K562 (cell line): Measurements from ENCODE around the gene RETREG2. TPM values are rescaled to one million over a fixed set of nuclear protein-coding genes. Genes with fewer than 3 reads are reported as not detected.
A peak's percentile ranks its signal among the peaks of the same experiment; 100 is the strongest.

Source experiments
- ADNP ChIP-seq: fragments of 200-800 bp; sonication (Bioruptor generic); IDR thresholded peaks from 2 replicates; pipeline ENCODE4 v1.6.1; 2016; ENCODE audit warnings: missing genetic modification characterization, missing compliant biosample characterization
- CBFA2T2 ChIP-seq: fragments of 450-650 bp; conservative IDR thresholded peaks from 2 replicates; pipeline ENCODE4 v1.6.1; 2017; ENCODE audit warnings: mild to moderate bottlenecking
- CCNT2 ChIP-seq: IDR thresholded peaks from 2 replicates; pipeline ENCODE4 v1.6.1; 2011; ENCODE audit warnings: borderline replicate concordance, low read depth, mild to moderate bottlenecking, moderate library complexity, mixed read lengths, low read length; ENCODE audit not compliant: insufficient read length; ENCODE audit errors: extremely low read depth
- CXXC5 ChIP-seq: fragments of 250-450 bp; sonication (Bioruptor Pico); IDR thresholded peaks from 2 replicates; pipeline ENCODE4 v1.8.0; 2022; ENCODE audit warnings: inconsistent platforms, mild to moderate bottlenecking, moderate library complexity
- JUND ChIP-seq, 2 experiments: IDR thresholded peaks; 2 replicates in 1 of 2; 3 replicates in 1 of 2; pipeline ENCODE4 v1.6.1; 2011; ENCODE audit warnings: borderline replicate concordance in 2 of 2, low read depth in 2 of 2, low read length in 2 of 2, improper control_type of control experiment in 1 of 2, missing biosample characterization in 1 of 2, missing genetic modification characterization in 1 of 2, missing genetic modification reagents in 1 of 2
- MTA3 ChIP-seq: fragments of 450-650 bp; formaldehyde crosslinking; IDR thresholded peaks from 2 replicates; pipeline ENCODE4 v1.6.1; 2017; ENCODE audit warnings: mild to moderate bottlenecking, borderline replicate concordance
- REST ChIP-seq, 2 experiments: fragments of 450-650 bp; formaldehyde crosslinking in 1 of 2; IDR thresholded peaks; 2 replicates each; pipeline versions ENCODE4 v1.4.0 to v1.6.1; 2014 to 2020; ENCODE audit warnings: mild to moderate bottlenecking in 2 of 2, borderline replicate concordance in 1 of 2, low read depth in 1 of 2
- SAFB ChIP-seq: fragments of 200-400 bp; formaldehyde crosslinking; IDR thresholded peaks from 2 replicates; pipeline ENCODE4 v1.6.1; 2017; ENCODE audit warnings: low read depth, low read length, borderline replicate concordance
- SIX5 ChIP-seq, 2 experiments: IDR thresholded peaks; 2 replicates each; pipeline ENCODE4 v1.6.1; 2011; ENCODE audit warnings: low read length in 2 of 2, borderline replicate concordance in 1 of 2, low read depth in 1 of 2, mild to moderate bottlenecking in 1 of 2, moderate library complexity in 1 of 2; ENCODE audit not compliant: insufficient read depth in 1 of 2
- SRSF7 ChIP-seq: fragments of 200-400 bp; formaldehyde crosslinking; optimal IDR thresholded peaks from 2 replicates; pipeline ENCODE3; 2017; ENCODE audit warnings: mild to moderate bottlenecking, low read depth, low read length
- STAT5B ChIP-seq: fragments of 250-450 bp; sonication (Bioruptor Pico); IDR thresholded peaks from 2 replicates; pipeline ENCODE4 v1.8.0; 2021; ENCODE audit warnings: mild to moderate bottlenecking, inconsistent platforms
- ZNF316 ChIP-seq: fragments of 450-650 bp; IDR thresholded peaks from 2 replicates; pipeline ENCODE4 v1.6.1; 2016
- ZNF511 ChIP-seq: sonication (generic); formaldehyde crosslinking; IDR thresholded peaks from 2 replicates; pipeline ENCODE4 v1.8.0; 2022; ENCODE audit warnings: mild to moderate bottlenecking, missing genetic modification reagents
- ZNF696 ChIP-seq: fragments of 250-450 bp; sonication (Bioruptor Pico); conservative IDR thresholded peaks from 2 replicates; pipeline ENCODE4 v1.4.0; 2020; ENCODE audit warnings: mild to moderate bottlenecking, moderate library complexity
- ZNF740 ChIP-seq, 3 experiments: fragments of 200-800 bp in 1 of 3; sonication (Bioruptor generic) in 1 of 3; sonication (generic) in 1 of 3; formaldehyde crosslinking in 1 of 3; IDR thresholded peaks; 2 replicates each; pipeline versions ENCODE4 v1.6.1 to v1.8.0; 2016 to 2022; ENCODE audit warnings: mild to moderate bottlenecking in 2 of 3, missing compliant biosample characterization in 2 of 3, missing genetic modification characterization in 2 of 3, missing genetic modification reagents in 1 of 3
- polyA plus RNA-seq, 8 experiments: library from polyadenylated mRNA; depleted of rRNA in 4 of 8; stranded (reverse) in 5 of 8; unstranded in 3 of 8; fragments of >200 nt; fragmentation: Nextera tagmentation in 2 of 8; fragmentation: Illumina TruSeq in 1 of 8; extraction: Ambion mirVana in 2 of 8; extraction: Trizol in 1 of 8; gene quantifications; 2 replicates each; pipeline versions ENCODE4 v1.2.1 to v1.2.3, GENCODE V29; 2011 to 2014; ENCODE audit warnings: inconsistent platforms in 1 of 8, missing spikeins in 1 of 8
- total RNA-seq, 7 experiments: library from RNA; depleted of rRNA in 6 of 7; stranded (reverse); fragments of >200 nt in 6 of 7; fragmentation: Illumina TruSeq in 2 of 7; extraction: Trizol in 2 of 7; gene quantifications; 2 replicates each; pipeline versions ENCODE4 v1.2.1 to v1.2.3, GENCODE V29; 2011 to 2021; ENCODE audit warnings: low replicate concordance in 1 of 7

RETREG2 gene
- total and polyA plus RNA-seq, 9 of the 15 experiments (the other 6 are each of a cell fraction or from before 2014, with no cell fraction given), result 4.9 to 40.1 (median 19.2) TPM

- TF ChIP-seq SRSF7 (no peak), JUND (IDR thresholded peaks at IDR 0.05; ENCODE audit: borderline replicate concordance, low read depth, low read length) (peak; percentile 26; the same call in 1 of the 2 replicates), JUND (tag; IDR thresholded peaks at IDR 0.05; ENCODE audit: borderline replicate concordance, low read depth, low read length) (no peak; the same call in 2 of the 3 replicates), CBFA2T2 (peak; percentile 76), SIX5 (IDR thresholded peaks at IDR 0.05; ENCODE audit: borderline replicate concordance in 1 of 2, insufficient read depth in 1 of 2, low read depth in 1 of 2, low read length in 2 of 2) (no peak), ZNF740 (CRISPR knock-in tag; IDR thresholded peaks at IDR 0.05) (peak; percentile 42; the same call in 1 of the 2 replicates), ZNF740 (tag; IDR thresholded peaks at IDR 0.05) (no peak), MTA3 (peak; percentile 74), CCNT2 (peak; percentile 61), SAFB (peak; percentile 86), ADNP (tag) (no peak), STAT5B (CRISPR knock-in tag) (no peak), CXXC5 (CRISPR knock-in tag) (peak; percentile 72), ZNF511 (no peak), ZNF696 (no peak), ZNF316 (no peak), REST (IDR thresholded peaks at IDR 0.05; ENCODE audit: borderline replicate concordance) (peak; percentile 54), REST (CRISPR knock-in tag; IDR thresholded peaks at IDR 0.05; ENCODE audit: low read depth) (no peak; the same call in 1 of the 2 replicates)
These were observed 40.9 kb downstream of the RETREG2 start, which contains the start of gene ABCB6 (continued) for GRCh38 chr2:219218732-219219701.
